ENCODE data around the gene SSC4D. TPM values are rescaled to one million over a fixed set of nuclear protein-coding genes. Genes with fewer than 3 reads are reported as not detected.

The SSC4D gene
- total and polyA plus RNA-seq, 9 of the 15 experiments (the other 6 are each of a cell fraction or from before 2014, with no cell fraction given): 0.06 to 1.1 (median 0.85) TPM; not detected in 1

DNA sequence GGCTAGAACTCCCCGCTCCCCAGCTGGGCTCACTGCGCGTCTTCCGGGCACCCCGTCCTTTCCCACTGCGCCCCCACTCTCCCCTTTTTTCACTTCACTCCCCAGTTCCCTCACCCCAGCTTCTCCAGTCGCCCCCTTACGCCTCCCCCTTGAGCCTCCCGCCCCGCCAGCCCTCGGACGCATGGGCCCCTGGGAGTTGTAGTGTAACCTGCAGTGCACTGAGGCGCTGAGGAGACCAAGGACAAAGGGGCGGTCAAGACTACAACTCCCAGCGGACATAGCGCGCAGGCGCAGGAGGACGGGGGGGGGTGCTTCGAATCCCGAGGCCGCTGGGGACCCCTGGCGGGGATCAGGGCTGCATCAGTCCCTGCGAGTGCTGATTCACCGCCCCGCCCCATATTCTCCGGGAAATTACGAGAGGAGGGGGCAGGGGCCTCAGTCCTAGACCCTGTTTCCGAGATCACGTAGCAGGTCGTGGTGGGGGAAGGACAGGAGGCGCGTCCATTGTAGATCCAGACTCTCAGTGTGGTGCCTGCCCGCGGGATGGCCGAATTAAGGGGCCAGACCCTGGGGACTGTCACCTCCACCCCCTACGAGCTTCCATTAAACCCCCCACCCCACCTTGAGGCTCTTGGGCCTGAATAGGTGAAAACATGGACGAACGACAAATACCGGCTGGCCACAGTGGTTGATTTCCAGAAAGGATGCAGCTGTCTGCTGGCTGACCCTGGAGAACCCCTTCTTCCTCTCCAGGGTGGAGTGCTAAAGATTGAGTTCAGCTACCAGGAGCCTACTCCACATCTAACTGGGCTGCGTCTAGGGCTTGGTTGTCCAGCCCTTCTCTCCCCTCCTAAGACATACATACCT lies 50.2 kb downstream of the SSC4D start (continued):
- TF ChIP-seq, protein P1, sequence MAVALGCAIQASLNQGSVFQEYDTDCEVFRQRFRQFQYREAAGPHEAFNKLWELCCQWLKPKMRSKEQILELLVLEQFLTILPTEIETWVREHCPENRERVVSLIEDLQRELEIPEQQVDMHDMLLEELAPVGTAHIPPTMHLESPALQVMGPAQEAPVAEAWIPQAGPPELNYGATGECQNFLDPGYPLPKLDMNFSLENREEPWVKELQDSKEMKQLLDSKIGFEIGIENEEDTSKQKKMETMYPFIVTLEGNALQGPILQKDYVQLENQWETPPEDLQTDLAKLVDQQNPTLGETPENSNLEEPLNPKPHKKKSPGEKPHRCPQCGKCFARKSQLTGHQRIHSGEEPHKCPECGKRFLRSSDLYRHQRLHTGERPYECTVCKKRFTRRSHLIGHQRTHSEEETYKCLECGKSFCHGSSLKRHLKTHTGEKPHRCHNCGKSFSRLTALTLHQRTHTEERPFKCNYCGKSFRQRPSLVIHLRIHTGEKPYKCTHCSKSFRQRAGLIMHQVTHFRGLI (CRISPR knock-in tag; IDR thresholded peaks at IDR 0.05): no peak
- TF ChIP-seq NRF1 (conservative IDR thresholded peaks at IDR 0.05 in 1 of 2, IDR thresholded peaks at IDR 0.05 in 1 of 2) (peak; percentile 93 to 94), ETV1 (tag; conservative IDR thresholded peaks at IDR 0.05; ENCODE audit: low read depth) (no peak; the same call in 1 of the 2 replicates), TAF15 (IDR thresholded peaks at IDR 0.05; ENCODE audit: low read depth, low read length) (no peak), POLR2H (tag; IDR thresholded peaks at IDR 0.05; ENCODE audit: low read depth) (peak; percentile 61; the same call in 1 of the 2 replicates), GABPA (tag; conservative IDR thresholded peaks at IDR 0.05; ENCODE audit: low read depth) (peak; percentile 68), NCOA6 (IDR thresholded peaks at IDR 0.05) (no peak), RB1 (IDR thresholded peaks at IDR 0.05; ENCODE audit: low read depth) (0 out of 2 replicates have a peak, but pooled peaks have one; percentile 58), PML (IDR thresholded peaks at IDR 0.05; ENCODE audit: low read length) (peak; percentile 47; the same call in 1 of the 2 replicates), MTA2 (IDR thresholded peaks at IDR 0.05; ENCODE audit: low read depth) (no peak; the same call in 1 of the 2 replicates), PHF20 (IDR thresholded peaks at IDR 0.05; ENCODE audit: partially characterized antibody) (peak; percentile 15), RBM14 (IDR thresholded peaks at IDR 0.05; ENCODE audit: borderline replicate concordance, insufficient read depth, low read depth, low read length) (no peak), KHSRP (IDR thresholded peaks at IDR 0.05) (no peak), ETV6 (IDR thresholded peaks at IDR 0.05; ENCODE audit: borderline replicate concordance in 1 of 2, low read depth in 2 of 2, low read length in 1 of 2) (0 out of 4 replicates have a peak, but pooled peaks of 1 of the 2 experiments have one; percentile 23), ETV6 (CRISPR knock-in tag; IDR thresholded peaks at IDR 0.05; ENCODE audit: borderline replicate concordance) (no peak), ZNF146 (CRISPR knock-in tag; IDR thresholded peaks at IDR 0.05; ENCODE audit: unreplicated experiment) (no peak)
- TF ChIP-seq, protein P2, sequence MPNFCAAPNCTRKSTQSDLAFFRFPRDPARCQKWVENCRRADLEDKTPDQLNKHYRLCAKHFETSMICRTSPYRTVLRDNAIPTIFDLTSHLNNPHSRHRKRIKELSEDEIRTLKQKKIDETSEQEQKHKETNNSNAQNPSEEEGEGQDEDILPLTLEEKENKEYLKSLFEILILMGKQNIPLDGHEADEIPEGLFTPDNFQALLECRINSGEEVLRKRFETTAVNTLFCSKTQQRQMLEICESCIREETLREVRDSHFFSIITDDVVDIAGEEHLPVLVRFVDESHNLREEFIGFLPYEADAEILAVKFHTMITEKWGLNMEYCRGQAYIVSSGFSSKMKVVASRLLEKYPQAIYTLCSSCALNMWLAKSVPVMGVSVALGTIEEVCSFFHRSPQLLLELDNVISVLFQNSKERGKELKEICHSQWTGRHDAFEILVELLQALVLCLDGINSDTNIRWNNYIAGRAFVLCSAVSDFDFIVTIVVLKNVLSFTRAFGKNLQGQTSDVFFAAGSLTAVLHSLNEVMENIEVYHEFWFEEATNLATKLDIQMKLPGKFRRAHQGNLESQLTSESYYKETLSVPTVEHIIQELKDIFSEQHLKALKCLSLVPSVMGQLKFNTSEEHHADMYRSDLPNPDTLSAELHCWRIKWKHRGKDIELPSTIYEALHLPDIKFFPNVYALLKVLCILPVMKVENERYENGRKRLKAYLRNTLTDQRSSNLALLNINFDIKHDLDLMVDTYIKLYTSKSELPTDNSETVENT (CRISPR knock-in tag; IDR thresholded peaks at IDR 0.05): 0 out of 2 replicates have a peak, but pooled peaks have one; percentile 38
- TF ChIP-seq, protein P3, sequence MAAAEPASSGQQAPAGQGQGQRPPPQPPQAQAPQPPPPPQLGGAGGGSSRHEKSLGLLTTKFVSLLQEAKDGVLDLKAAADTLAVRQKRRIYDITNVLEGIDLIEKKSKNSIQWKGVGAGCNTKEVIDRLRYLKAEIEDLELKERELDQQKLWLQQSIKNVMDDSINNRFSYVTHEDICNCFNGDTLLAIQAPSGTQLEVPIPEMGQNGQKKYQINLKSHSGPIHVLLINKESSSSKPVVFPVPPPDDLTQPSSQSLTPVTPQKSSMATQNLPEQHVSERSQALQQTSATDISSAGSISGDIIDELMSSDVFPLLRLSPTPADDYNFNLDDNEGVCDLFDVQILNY (CRISPR knock-in tag; IDR thresholded peaks at IDR 0.05): no peak
- TF ChIP-seq, protein P4, sequence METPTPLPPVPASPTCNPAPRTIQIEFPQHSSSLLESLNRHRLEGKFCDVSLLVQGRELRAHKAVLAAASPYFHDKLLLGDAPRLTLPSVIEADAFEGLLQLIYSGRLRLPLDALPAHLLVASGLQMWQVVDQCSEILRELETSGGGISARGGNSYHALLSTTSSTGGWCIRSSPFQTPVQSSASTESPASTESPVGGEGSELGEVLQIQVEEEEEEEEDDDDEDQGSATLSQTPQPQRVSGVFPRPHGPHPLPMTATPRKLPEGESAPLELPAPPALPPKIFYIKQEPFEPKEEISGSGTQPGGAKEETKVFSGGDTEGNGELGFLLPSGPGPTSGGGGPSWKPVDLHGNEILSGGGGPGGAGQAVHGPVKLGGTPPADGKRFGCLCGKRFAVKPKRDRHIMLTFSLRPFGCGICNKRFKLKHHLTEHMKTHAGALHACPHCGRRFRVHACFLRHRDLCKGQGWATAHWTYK (CRISPR knock-in tag; IDR thresholded peaks at IDR 0.05): 0 out of 2 replicates have a peak, but pooled peaks have one; percentile 48
- TF ChIP-seq, protein P5, sequence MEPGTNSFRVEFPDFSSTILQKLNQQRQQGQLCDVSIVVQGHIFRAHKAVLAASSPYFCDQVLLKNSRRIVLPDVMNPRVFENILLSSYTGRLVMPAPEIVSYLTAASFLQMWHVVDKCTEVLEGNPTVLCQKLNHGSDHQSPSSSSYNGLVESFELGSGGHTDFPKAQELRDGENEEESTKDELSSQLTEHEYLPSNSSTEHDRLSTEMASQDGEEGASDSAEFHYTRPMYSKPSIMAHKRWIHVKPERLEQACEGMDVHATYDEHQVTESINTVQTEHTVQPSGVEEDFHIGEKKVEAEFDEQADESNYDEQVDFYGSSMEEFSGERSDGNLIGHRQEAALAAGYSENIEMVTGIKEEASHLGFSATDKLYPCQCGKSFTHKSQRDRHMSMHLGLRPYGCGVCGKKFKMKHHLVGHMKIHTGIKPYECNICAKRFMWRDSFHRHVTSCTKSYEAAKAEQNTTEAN (CRISPR knock-in tag; IDR thresholded peaks at IDR 0.05): peak; percentile 58; the same call in 1 of the 2 replicates

Data from K562 (cell line).